Measurements from ENCODE around the gene GPANK1. TPM values are rescaled to one million over a fixed set of nuclear protein-coding genes. Genes with fewer than 3 reads are reported as not detected.

Gene GPANK1
- total and polyA plus RNA-seq, 10 of the 15 experiments (the other 5 are each of a cell fraction or from before 2014, with no cell fraction given), result 11.7 to 36.3 (median 17.5) TPM

GRCh38 chr6:31658158-31658688 lies 6.6 kb downstream of the GPANK1 start:
- Histone ChIP-seq H3K4me3 (peak overlapping the region; percentile 79; the same call in 1 of the 2 replicates), H3K4me2 (ENCODE audit: control insufficient read depth, insufficient read depth) (peak overlapping the region; percentile 99)
- no TSS peak for BruUV-seq (replicated peaks)
- TF ChIP-seq BCL3 (IDR thresholded peaks at IDR 0.05; ENCODE audit: borderline replicate concordance, insufficient read depth, low read depth, low read length, poor library complexity, severe bottlenecking) (no peak), BCL11A (IDR thresholded peaks at IDR 0.05; ENCODE audit: low read depth, low read length) (no peak), SRF (IDR thresholded peaks at IDR 0.05; ENCODE audit: low read depth in 2 of 2, low read length in 2 of 2) (no peak), CUX1 (IDR thresholded peaks at IDR 0.05; ENCODE audit: insufficient replicate concordance, low read depth, low read length) (no peak), ZNF384 (IDR thresholded peaks at IDR 0.05; ENCODE audit: borderline replicate concordance, low read depth, low read length) (no peak), POLR2A (IDR thresholded peaks at IDR 0.05; ENCODE audit: low read depth, low read length) (no peak), ZBTB33 (IDR thresholded peaks at IDR 0.05) (no peak), TARDBP (IDR thresholded peaks at IDR 0.05; ENCODE audit: borderline replicate concordance) (no peak), PAX8 (IDR thresholded peaks at IDR 0.05) (no peak), BHLHE40 (IDR thresholded peaks at IDR 0.05; ENCODE audit: borderline replicate concordance in 1 of 2, low read depth in 2 of 2, low read length in 1 of 2) (no peak), TCF3 (IDR thresholded peaks at IDR 0.05; ENCODE audit: borderline replicate concordance, insufficient read depth, low read depth, low read length) (no peak)
- TF ChIP-seq, protein P1, sequence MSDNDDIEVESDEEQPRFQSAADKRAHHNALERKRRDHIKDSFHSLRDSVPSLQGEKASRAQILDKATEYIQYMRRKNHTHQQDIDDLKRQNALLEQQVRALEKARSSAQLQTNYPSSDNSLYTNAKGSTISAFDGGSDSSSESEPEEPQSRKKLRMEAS (IDR thresholded peaks at IDR 0.05; ENCODE audit: low read depth, low read length), result no peak

More at GRCh38 chr6:31658158-31658688, 6.6 kb downstream of the GPANK1 start:
- ChIA-PET CTCF (interaction anchor here (0.7 to 1.8 kb wide), 2 partner anchors 107 to 225 kb away, joined by 3 to 5 read pairs; no protein-coding TSS in a partner anchor), SMC1A (ENCODE audit: uncharacterized antibody, unreplicated experiment) (interaction anchor here (0.6 to 1.0 kb wide), 2 partner anchors 161 to 172 kb away, joined by 3 read pairs; no protein-coding TSS in a partner anchor), RAD21 (ENCODE audit: unreplicated experiment) (interaction anchor here (1.2 kb wide), 1 partner anchor 81 kb away, joined by 3 read pairs; the partner anchor contains the start of gene MSH5), POLR2A (interaction anchor here (0.7 to 1.4 kb wide), 3 partner anchors 8 to 80 kb away, joined by 3 to 4 read pairs (median 3); partner anchors contain the start of gene LY6G5B)
- Histone ChIP-seq H3K27ac (ENCODE audit: control insufficient read depth, insufficient read depth) (no peak overlapping the region), H3K9me3 (replicated peaks; ENCODE audit: control insufficient read depth, insufficient read depth, low read length) (no peaks in the 10 kb centered on the region; the same call in 2 of the 3 replicates), H3K9ac (ENCODE audit: control insufficient read depth, insufficient read depth, low read length) (peak overlapping the region; percentile 95), H3K4me1 (ENCODE audit: control insufficient read depth, insufficient read depth, low read length) (peaks cover 33% of the 10 kb centered on the region), H4K20me1 (ENCODE audit: control insufficient read depth, insufficient read depth) (no peaks in the 10 kb centered on the region), H3K79me2 (ENCODE audit: control insufficient read depth, insufficient read depth, low read length) (peaks cover 48% of the 10 kb centered on the region), H3K27me3 (replicated peaks in 1 of 2; ENCODE audit: control insufficient read depth in 2 of 2, insufficient read depth in 2 of 2, low read length in 1 of 2) (no peaks in the 10 kb centered on the region), H2AFZ (ENCODE audit: control insufficient read depth, low read depth, low read length) (no peak overlapping the region), H3K36me3 (ENCODE audit: control insufficient read depth in 2 of 2, insufficient read depth in 2 of 2, low read length in 1 of 2) (peaks cover 0 to 6% of the 10 kb centered on the region in 2 experiments; a peak in 3 of 4 replicates)
- ATAC-seq (no peak), DNase-seq (ENCODE audit: low read depth, low spot score) (no peak), FAIRE-seq (no peak)
- intact Hi-C loops (cut with micrococcal nuclease; ENCODE audit: unreplicated experiment) (no loop called here), in situ Hi-C loops (cut with MboI) (no loop called here)
- WGBS (ENCODE audit: insufficient coverage, insufficient replicate concordance, low lambda C conversion rate, missing lambda C conversion rate), result 81% methylated on average over 4 of the region's 4 CpGs

All from GM12878 (cell line).